H1 (cell line): ENCODE results near the gene IREB2.

Experiments
- SUZ12 ChIP-seq: fragments of 200-600 bp; sonication (generic); IDR thresholded peaks from 2 replicates; pipeline ENCODE4 v1.6.1; 2012; ENCODE audit warnings: mild to moderate bottlenecking, inconsistent platforms, low read length, moderate library complexity, mixed read lengths
- TF ChIP-seq, protein P1 (sequence below), 3 experiments: IDR thresholded peaks; 1 replicate in 2 of 3; 2 replicates in 1 of 3; pipeline versions ENCODE4 v1.5.1 to v1.6.1; 2011; ENCODE audit warnings: low read length in 3 of 3, mild to moderate bottlenecking in 3 of 3, inconsistent platforms in 2 of 3, low read depth in 1 of 3, moderate library complexity in 1 of 3; ENCODE audit not compliant: insufficient read depth in 1 of 3; ENCODE audit errors: control extremely low read depth in 1 of 3

DNA sequence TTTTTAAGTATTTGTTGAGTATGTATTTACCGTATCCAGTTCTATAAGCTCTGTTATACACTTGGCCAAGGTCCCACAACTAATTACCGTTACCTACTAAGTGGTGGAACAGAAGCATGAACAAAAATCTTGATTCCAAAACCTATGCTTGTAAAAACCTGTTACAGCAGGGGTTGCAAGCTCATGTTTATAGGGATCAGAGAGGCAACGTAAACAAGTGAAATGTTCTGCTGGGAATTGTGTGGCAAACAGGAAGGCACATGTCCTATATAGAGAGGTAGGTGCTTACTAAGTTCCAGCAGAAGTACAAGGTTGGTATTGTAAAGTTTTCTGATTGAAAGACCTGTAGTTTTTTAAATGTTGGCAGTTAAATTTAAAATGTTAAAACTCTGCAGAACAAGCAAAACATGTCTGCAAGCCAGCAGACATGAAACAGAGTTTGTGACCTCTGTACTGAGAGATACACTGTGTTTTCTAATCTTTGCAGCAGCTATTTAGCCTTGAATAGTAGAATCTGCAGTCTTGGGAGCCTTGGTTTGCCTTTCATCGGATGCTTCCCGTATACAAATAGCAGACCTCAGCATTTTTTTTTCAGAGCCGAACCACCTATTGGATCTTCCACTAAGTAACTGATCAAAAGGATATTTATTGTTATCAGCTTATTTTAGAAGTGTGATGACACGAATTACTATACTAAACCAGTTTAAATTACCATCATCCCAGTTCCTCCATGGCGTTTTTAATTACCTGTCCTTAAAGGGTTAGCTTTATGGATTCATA, 11.4 kb downstream of the IREB2 start:
- TF ChIP-seq, protein P1, sequence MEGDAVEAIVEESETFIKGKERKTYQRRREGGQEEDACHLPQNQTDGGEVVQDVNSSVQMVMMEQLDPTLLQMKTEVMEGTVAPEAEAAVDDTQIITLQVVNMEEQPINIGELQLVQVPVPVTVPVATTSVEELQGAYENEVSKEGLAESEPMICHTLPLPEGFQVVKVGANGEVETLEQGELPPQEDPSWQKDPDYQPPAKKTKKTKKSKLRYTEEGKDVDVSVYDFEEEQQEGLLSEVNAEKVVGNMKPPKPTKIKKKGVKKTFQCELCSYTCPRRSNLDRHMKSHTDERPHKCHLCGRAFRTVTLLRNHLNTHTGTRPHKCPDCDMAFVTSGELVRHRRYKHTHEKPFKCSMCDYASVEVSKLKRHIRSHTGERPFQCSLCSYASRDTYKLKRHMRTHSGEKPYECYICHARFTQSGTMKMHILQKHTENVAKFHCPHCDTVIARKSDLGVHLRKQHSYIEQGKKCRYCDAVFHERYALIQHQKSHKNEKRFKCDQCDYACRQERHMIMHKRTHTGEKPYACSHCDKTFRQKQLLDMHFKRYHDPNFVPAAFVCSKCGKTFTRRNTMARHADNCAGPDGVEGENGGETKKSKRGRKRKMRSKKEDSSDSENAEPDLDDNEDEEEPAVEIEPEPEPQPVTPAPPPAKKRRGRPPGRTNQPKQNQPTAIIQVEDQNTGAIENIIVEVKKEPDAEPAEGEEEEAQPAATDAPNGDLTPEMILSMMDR (IDR thresholded peaks at IDR 0.05; ENCODE audit: control extremely low read depth in 1 of 3, insufficient read depth in 1 of 3, low read depth in 1 of 3, low read length in 3 of 3), result no peak
- no peak for TF ChIP-seq SUZ12
